Hematopoietic multipotent progenitor cell treated with erythropoietin and hydrocortisone succinate and interleukin-3 and kit ligand, for 8 days (in vitro differentiated cells): ENCODE results near the gene ECE1.

ENCODE experiments used
- DNase-seq: peaks from one replicate; pipeline ENCODE4 v3.0.0-alpha.2; 2015

Gene ECE1

DNA sequence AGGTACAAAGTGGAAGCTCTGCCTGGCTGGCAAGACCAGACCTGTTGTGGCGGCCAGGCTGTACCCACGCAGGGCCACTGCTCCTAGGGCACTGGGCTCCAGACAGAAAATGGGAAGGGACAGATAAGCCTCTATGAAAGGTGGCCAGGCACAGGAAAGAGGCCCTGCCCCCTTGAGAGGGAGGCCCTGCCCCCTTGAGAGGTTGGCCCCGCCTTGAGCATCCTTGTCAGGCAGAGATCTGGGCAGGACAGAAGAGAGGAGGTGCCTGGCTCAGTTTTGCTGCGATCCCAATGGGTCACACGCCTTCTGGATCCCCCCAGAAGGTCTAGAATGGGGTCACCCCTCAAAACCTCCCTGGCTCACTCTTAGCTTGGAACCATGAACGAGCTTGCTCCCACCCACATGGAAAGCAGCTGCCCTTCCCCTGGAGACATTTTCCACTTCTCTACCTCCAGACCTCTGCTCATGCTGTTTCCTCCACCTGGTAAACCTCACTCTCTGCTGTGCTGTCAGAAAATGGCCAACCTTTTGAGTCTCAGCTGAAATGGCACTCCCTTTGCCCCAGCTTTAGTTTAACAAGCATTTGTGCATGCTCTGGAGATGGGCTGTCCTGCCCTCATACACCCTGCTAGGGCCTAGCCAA, 17.5 kb upstream of the ECE1 start:
- DNase-seq: peak; percentile 81

GRCh38 chr1:21307210-21307609, 16.9 kb upstream of the ECE1 start:
- DNase-seq: no peak

GRCh38 chr1:21305900-21306189, 15.6 kb upstream of the ECE1 start:
- DNase-seq: no peak

GRCh38 chr1:21305155-21305899, 15.1 kb upstream of the ECE1 start:
- DNase-seq: no peak

DNA sequence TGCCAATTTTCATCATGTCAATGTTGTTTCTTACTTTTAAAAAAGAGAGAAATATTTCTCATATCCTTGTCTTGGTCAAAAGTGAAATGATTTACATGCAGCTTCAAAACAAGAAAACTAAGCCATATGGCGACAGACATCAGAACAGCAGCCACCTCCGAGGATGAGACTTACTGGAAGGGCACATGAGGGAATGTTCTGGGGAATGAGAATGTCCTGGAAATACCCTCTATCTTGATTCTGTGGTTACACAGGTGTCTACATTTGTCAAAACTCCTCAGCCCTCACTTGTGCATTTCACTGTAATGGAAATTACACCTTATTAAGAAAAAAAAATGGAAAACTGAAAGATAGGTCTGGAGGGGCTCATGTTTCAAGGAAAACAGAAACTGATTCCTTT, 14.2 kb upstream of the ECE1 start:
- DNase-seq: no peak

DNA sequence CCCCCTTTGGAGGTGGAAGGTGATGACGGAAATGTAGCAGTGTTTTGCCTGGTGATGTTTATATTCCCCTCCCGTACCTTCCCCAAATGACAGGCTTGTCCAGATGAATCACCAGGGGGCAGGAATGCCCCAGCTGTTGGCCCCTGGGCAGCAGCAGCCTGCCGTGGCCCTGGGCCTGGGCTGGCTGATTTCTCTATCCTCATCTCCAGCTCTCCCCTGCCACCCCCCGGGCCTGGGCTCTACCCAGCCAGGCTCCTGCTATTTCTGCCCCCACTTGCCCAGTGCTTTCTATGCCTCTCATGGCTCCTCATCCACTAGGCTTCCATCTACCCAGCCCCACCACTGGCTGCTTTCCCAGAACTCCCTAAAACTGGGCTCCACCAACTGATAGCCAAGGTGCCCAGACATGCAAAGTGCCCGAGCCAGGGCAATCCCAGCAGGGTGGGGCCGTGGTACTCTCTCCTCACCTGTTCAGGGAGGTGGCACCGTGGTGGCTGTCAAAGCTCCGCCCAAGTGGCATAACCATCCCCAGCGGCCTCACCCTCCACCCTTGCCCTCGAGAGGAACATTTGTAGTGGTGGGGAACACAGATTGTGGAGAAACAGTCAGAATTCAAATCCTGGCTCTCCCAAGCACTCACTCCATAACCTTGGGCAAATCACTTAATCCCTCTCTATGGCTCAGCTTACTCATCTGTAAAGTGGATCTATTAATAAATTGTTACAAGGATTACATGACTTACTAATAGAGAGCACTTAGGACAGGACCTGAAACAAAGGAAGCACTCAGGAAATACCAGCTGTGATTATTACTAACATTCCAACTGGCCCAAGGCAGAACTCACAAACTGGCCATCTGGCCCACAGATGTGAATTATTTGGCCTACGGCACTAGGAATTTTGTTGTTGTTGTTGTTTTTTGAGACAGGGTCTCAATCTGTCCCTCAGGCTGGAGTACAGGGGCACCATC, 12.8 kb upstream of the ECE1 start:
- DNase-seq: no peak

- DNase-seq: no peak
Observed at GRCh38 chr1:21301794-21302440, 11.7 kb upstream of the ECE1 start.

DNA sequence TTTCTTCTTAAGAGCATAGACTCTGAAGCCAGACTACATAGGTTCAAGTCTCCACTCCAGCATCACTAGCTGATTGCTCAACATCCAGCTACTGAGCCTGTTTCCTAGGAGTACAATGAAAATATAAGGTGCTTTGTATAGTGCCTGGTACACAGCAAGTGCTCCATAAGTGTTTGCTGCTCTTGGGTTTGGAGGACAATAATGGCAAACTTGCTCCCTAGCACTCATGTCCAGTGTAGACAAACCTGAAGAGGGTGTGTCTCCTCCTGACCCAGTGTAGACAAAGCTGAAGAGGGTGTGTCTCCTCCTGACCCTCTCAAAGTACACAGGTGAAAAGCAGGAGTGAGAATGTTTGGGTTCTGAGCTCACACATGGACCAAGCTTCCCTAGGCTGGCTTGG, 10.5 kb upstream of the ECE1 start:
- no peak for DNase-seq

GRCh38 chr1:21299780-21300395, 9.6 kb upstream of the ECE1 start:
- DNase-seq: no peak

- no peak for DNase-seq
Observed at GRCh38 chr1:21298981-21299391, 8.7 kb upstream of the ECE1 start.

DNA sequence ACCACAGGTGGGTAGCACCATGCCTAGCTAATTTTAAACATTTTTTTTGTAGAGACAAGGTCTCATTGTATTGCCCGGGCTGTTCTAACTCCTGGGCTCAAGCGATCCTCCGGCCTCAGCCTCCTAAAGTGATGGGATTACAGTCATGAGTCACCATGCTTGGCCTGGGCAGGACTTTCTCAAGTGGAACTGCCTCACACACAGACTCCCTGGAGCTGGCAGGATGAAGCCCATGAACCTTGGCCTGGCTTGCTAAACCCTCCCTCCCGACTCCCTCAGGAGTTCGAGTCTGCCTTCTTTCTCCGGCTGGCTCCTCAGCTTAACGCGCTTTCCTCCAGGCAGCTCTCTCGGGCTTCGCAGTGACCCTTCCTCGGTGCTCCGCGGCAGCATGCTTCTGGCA, 7.7 kb upstream of the ECE1 start:
- no peak for DNase-seq

- DNase-seq: no peak
Observed at GRCh38 chr1:21296509-21297354, 6.5 kb upstream of the ECE1 start.

DNA sequence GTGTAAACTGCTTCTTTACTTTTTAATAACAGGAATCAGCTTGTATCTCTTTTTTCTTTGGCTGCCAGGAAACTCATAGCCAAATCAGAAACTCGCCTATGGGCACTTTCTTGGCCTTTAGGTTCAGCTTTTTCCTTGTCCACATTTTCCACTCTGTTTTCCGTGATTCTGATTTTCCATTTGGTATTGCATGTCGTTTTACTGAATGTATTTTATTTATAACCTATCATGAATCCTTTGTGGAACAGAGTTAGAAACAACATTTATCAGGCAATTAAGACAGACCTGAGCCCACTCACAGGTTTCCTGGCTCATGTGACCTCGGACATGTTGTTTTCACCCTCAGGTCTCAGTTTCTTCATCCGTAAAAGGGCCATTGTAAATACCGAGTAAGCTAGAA, 5.3 kb upstream of the ECE1 start:
- no peak for DNase-seq

- peak; percentile 84 for DNase-seq
Observed at GRCh38 chr1:21295002-21295401, 4.7 kb upstream of the ECE1 start.

GRCh38 chr1:21294266-21294989, 4.2 kb upstream of the ECE1 start:
- no peak for DNase-seq

- DNase-seq: no peak
Observed at GRCh38 chr1:21293537-21294265, 3.4 kb upstream of the ECE1 start.

GRCh38 chr1:21292984-21293536, 2.8 kb upstream of the ECE1 start:
- no peak for DNase-seq

DNA sequence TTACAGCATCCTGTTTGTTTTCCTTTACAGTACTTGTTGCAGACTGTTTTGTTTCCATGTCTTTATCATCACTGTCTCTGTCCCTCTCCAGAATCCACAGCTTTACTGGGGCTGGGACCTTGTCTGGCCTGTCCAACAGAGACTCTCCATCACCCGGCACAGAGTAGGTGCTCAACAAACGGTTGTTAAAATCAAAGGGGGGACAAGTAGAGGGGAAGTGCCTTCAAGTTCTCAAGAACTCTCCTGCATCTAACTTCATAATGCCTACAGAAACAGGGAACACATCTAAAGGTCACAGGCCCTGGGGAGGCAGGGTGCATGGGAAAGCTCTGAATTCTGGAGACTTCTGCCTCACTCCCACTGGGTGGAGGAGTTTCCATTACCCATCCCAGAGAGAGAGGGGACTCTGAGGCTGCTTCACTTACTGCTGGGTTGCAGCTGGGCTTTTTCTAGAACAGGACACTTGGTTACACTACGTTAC, 2.3 kb upstream of the ECE1 start:
- DNase-seq: no peak

- DNase-seq: no peak
Observed at GRCh38 chr1:21291964-21292363, 1.7 kb upstream of the ECE1 start.

- DNase-seq: no peak
Observed at GRCh38 chr1:21291184-21291583, 921 bp upstream of the ECE1 start.
